ENCODE results near the gene FOXC1.
A peak's percentile ranks its signal among the peaks of the same experiment; 100 is the strongest.

The FOXC1 gene

DNA sequence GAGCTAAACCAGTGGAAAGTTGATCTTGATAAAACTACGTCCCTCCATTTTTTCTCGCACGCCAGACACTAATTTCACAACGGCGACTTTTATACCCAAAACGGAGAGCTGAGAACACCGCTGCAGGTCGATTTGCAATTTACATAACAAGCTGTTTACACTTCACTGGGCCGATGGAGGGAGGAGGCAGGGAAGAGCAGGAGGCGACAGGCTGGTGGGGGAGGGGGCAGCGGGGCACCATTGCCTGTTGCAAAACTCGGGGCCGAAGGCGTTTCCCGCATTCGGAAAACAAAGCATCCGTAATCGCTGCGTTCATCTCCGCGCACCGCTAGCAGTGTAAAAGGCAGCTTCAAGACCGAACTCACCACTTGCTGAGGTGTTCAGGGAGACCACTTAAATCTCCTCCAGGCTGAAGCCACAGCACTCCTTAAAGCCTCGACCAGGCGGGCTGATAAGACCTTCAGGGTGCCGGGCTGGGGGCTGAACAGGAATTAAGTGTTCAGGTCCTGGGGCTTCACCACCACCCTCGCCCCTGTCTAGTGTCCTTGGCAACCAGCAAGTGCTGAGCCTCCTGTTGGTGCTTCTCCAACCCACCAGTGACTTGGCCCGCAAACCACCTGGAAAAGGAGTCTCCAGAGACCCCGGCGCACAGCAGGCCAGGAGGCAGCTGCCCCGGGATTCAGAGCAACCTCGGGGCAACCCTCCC, 2.0 kb upstream of the FOXC1 start:
- no peak overlapping the region for H3K4me3 ChIP-seq (replicated peaks; ENCODE audit: low read depth, low read length)
- no peak for DNase-seq (ENCODE audit: low read depth)
- TF ChIP-seq, protein P1, sequence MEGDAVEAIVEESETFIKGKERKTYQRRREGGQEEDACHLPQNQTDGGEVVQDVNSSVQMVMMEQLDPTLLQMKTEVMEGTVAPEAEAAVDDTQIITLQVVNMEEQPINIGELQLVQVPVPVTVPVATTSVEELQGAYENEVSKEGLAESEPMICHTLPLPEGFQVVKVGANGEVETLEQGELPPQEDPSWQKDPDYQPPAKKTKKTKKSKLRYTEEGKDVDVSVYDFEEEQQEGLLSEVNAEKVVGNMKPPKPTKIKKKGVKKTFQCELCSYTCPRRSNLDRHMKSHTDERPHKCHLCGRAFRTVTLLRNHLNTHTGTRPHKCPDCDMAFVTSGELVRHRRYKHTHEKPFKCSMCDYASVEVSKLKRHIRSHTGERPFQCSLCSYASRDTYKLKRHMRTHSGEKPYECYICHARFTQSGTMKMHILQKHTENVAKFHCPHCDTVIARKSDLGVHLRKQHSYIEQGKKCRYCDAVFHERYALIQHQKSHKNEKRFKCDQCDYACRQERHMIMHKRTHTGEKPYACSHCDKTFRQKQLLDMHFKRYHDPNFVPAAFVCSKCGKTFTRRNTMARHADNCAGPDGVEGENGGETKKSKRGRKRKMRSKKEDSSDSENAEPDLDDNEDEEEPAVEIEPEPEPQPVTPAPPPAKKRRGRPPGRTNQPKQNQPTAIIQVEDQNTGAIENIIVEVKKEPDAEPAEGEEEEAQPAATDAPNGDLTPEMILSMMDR (IDR thresholded peaks at IDR 0.05; ENCODE audit: low read length, missing control alignments) = no peak

DNA sequence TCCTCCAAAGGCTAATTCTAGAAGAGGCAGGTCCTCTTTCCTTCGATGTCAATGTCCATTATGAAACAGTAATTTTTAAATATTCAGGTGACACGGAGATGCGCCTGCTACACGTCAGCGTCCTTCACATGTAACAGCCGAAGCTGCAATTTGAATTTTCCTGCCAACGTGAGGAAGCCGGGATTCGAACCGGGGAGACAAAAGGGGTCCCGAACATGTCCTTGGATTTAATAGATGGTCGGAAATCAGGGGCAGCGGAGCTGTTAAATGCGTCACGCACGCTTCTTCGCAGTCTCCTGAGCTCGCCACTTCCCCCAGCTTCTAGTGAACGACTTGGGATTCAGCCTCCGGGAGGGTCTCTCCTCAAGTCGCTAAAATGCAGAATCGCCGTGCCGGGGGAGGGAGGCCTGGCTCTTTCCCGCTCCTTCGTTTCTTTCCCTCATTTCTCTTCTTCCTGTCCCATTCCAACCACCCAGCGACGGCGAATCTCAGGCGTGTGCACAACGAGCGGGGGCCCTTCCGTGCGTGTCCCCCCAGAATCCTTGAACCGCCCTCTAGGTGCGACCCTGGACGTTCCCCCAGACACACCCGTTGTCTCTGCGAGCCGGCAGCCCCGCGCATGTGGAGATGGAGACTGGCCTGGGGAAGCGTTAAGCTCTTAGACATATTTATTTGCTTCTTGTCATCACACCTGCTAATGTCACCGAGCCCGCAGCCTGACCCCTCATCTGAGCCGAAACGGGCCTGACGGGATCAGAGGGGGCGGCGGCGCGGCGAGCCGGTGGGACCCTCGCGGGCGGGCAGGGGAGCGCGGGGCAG, 1.3 kb upstream of the FOXC1 start:
- no peak overlapping the region for H3K4me3 ChIP-seq (replicated peaks; ENCODE audit: low read depth, low read length)
- TF ChIP-seq, protein P1 (IDR thresholded peaks at IDR 0.05; ENCODE audit: low read length, missing control alignments) = no peak
- DNase-seq (ENCODE audit: low read depth) = no peak

- peak overlapping the region; percentile 72 for H3K4me3 ChIP-seq (replicated peaks; ENCODE audit: low read depth, low read length)
- DNase-seq (ENCODE audit: low read depth) = no peak
- TF ChIP-seq, protein P1 (IDR thresholded peaks at IDR 0.05; ENCODE audit: low read length, missing control alignments) = no peak
Measured at GRCh38 chr6:1609041-1609647, 571 bp upstream of the FOXC1 start.

DNA sequence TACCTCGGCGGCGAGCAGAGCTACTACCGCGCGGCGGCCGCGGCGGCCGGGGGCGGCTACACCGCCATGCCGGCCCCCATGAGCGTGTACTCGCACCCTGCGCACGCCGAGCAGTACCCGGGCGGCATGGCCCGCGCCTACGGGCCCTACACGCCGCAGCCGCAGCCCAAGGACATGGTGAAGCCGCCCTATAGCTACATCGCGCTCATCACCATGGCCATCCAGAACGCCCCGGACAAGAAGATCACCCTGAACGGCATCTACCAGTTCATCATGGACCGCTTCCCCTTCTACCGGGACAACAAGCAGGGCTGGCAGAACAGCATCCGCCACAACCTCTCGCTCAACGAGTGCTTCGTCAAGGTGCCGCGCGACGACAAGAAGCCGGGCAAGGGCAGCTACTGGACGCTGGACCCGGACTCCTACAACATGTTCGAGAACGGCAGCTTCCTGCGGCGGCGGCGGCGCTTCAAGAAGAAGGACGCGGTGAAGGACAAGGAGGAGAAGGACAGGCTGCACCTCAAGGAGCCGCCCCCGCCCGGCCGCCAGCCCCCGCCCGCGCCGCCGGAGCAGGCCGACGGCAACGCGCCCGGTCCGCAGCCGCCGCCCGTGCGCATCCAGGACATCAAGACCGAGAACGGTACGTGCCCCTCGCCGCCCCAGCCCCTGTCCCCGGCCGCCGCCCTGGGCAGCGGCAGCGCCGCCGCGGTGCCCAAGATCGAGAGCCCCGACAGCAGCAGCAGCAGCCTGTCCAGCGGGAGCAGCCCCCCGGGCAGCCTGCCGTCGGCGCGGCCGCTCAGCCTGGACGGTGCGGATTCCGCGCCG, 994 bp downstream of the FOXC1 start:
- TF ChIP-seq, protein P1 (IDR thresholded peaks at IDR 0.05; ENCODE audit: low read length, missing control alignments) = no peak
- peak overlapping the region; percentile 72 for H3K4me3 ChIP-seq (replicated peaks; ENCODE audit: low read depth, low read length)
- peak; percentile 49 for DNase-seq (ENCODE audit: low read depth)

GRCh38 chr6:1611322-1611571, 1.5 kb downstream of the FOXC1 start:
- H3K4me3 ChIP-seq (replicated peaks; ENCODE audit: low read depth, low read length) = peak overlapping the region; percentile 72
- DNase-seq (ENCODE audit: low read depth) = peak; percentile 53
- TF ChIP-seq, protein P1 (IDR thresholded peaks at IDR 0.05; ENCODE audit: low read length, missing control alignments) = peak; percentile 14

DNA sequence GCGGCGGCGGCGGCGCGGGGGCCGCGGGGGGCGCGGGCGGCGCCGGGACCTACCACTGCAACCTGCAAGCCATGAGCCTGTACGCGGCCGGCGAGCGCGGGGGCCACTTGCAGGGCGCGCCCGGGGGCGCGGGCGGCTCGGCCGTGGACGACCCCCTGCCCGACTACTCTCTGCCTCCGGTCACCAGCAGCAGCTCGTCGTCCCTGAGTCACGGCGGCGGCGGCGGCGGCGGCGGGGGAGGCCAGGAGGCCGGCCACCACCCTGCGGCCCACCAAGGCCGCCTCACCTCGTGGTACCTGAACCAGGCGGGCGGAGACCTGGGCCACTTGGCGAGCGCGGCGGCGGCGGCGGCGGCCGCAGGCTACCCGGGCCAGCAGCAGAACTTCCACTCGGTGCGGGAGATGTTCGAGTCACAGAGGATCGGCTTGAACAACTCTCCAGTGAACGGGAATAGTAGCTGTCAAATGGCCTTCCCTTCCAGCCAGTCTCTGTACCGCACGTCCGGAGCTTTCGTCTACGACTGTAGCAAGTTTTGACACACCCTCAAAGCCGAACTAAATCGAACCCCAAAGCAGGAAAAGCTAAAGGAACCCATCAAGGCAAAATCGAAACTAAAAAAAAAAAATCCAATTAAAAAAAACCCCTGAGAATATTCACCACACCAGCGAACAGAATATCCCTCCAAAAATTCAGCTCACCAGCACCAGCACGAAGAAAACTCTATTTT, 2.0 kb downstream of the FOXC1 start:
- H3K4me3 ChIP-seq (replicated peaks; ENCODE audit: low read depth, low read length) = peak overlapping the region; percentile 72
- TF ChIP-seq, protein P1 (IDR thresholded peaks at IDR 0.05; ENCODE audit: low read length, missing control alignments) = no peak
- peak; percentile 51 for DNase-seq (ENCODE audit: low read depth)
